Testis (tissue), 2 donors: ENCODE measurements around the gene GLI1.

Experiments used
- POLR2A ChIP-seq: fragments of 450-650 bp; IDR thresholded peaks from one replicate; pipeline ENCODE4 v1.6.1; 2017; ENCODE audit warnings: antibody characterized with exemption, mild to moderate bottlenecking, moderate library complexity
- TF ChIP-seq, protein P1 (sequence below), 3 experiments: fragments of 450-650 bp in 2 of 3; fragments of 200-600 bp in 1 of 3; sonication (generic) in 1 of 3; IDR thresholded peaks; one replicate each; pipeline ENCODE4 v1.5.1; 2016 to 2019; ENCODE audit warnings: antibody characterized with exemption in 3 of 3, mild to moderate bottlenecking in 2 of 3, moderate library complexity in 1 of 3

DNA sequence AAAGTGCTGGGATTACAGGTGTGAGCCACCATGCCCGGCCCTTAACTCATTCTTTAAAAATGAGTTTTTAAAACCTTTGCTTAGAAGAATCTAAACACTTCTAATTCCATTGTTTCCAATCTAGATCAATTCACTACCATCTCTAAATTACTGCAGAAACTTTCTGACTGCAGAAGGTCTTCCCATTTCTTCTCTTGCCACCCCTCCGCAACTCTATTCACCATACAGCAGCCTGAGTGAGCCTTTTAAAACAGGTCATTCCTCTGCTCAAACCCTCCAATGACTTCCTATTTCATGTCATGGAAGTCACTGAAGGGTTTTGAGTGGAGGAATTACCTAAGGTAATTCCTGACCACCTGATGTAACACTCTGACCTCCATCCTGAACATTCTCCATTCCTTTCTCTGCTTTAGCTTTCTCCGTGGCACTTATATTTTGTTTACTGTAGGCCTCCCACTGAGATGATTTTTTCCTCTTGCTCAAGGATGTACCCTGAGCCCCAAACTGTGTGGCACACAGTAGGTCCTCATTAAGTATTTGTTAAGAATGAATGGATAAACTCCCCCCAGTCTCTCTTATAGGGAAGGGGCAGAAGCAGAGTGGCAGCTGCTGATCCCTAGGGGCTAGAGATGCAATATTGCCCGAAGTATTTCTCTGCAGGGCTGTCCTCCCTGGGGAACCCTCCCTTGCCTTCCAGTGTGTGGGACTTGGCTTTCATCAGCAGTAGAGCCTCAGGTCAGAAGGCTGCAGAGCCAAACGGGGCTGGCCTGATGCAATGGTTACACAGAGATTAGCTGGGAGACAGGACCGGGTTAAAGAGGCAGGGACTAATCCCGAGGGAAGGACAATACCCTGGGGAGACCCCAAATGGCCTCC, 59.6 kb downstream of the GLI1 start:
- TF ChIP-seq, protein P1, sequence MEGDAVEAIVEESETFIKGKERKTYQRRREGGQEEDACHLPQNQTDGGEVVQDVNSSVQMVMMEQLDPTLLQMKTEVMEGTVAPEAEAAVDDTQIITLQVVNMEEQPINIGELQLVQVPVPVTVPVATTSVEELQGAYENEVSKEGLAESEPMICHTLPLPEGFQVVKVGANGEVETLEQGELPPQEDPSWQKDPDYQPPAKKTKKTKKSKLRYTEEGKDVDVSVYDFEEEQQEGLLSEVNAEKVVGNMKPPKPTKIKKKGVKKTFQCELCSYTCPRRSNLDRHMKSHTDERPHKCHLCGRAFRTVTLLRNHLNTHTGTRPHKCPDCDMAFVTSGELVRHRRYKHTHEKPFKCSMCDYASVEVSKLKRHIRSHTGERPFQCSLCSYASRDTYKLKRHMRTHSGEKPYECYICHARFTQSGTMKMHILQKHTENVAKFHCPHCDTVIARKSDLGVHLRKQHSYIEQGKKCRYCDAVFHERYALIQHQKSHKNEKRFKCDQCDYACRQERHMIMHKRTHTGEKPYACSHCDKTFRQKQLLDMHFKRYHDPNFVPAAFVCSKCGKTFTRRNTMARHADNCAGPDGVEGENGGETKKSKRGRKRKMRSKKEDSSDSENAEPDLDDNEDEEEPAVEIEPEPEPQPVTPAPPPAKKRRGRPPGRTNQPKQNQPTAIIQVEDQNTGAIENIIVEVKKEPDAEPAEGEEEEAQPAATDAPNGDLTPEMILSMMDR (IDR thresholded peaks at IDR 0.05), result no peak
- TF ChIP-seq POLR2A, result no peak
